ENCODE measurements around the gene LSAMP. TPM values are rescaled to one million over a fixed set of nuclear protein-coding genes. Genes with fewer than 3 reads are reported as not detected.
A peak's percentile ranks its signal among the peaks of the same experiment; 100 is the strongest.

The LSAMP gene
- total RNA-seq, 1 donor: 3.3 TPM

- DNase-seq (ENCODE audit: insufficient read length, low spot score, missing footprints): no peak
- Histone ChIP-seq H4K20me1 (ENCODE audit: insufficient read depth, low read length) (no peaks in the 10 kb centered on the region), H3K27me3 (ENCODE audit: insufficient read depth, low read length) (no peaks in the 10 kb centered on the region), H3K4me3 (ENCODE audit: insufficient read depth, low read length) (peak overlapping the region; percentile 49), H3K9me3 (ENCODE audit: low read depth, low read length) (no peaks in the 10 kb centered on the region), H3K27ac (ENCODE audit: low read depth, low read length) (no peak overlapping the region), H3K36me3 (ENCODE audit: insufficient read depth, low read length) (no peaks in the 10 kb centered on the region), H3K4me2 (ENCODE audit: insufficient read depth, low read length) (peak overlapping the region; percentile 74), H3K4me1 (ENCODE audit: insufficient read depth, low read length) (no peaks in the 10 kb centered on the region), H2AFZ (ENCODE audit: low read length) (peak overlapping the region; percentile 60), H3K79me2 (ENCODE audit: insufficient read depth, low read length) (no peaks in the 10 kb centered on the region)
- no peak for TF ChIP-seq CTCF (IDR thresholded peaks at IDR 0.05; ENCODE audit: extremely low read depth, low read depth, low read length)
These were observed 567.7 kb downstream of the LSAMP start for GRCh38 chr3:115877615-115877899.

GRCh38 chr3:115876876-115877614, 568.2 kb downstream of the LSAMP start:
- Histone ChIP-seq H3K27ac (ENCODE audit: low read depth, low read length) (no peak overlapping the region), H2AFZ (ENCODE audit: low read length) (peak overlapping the region; percentile 60), H3K27me3 (ENCODE audit: insufficient read depth, low read length) (no peaks in the 10 kb centered on the region), H3K9me3 (ENCODE audit: low read depth, low read length) (no peaks in the 10 kb centered on the region), H3K79me2 (ENCODE audit: insufficient read depth, low read length) (no peaks in the 10 kb centered on the region), H4K20me1 (ENCODE audit: insufficient read depth, low read length) (no peaks in the 10 kb centered on the region), H3K4me3 (ENCODE audit: insufficient read depth, low read length) (peak overlapping the region; percentile 49), H3K4me1 (ENCODE audit: insufficient read depth, low read length) (no peaks in the 10 kb centered on the region), H3K36me3 (ENCODE audit: insufficient read depth, low read length) (no peaks in the 10 kb centered on the region), H3K4me2 (ENCODE audit: insufficient read depth, low read length) (peak overlapping the region; percentile 74)
- DNase-seq (ENCODE audit: insufficient read length, low spot score, missing footprints): no peak
- TF ChIP-seq CTCF (IDR thresholded peaks at IDR 0.05; ENCODE audit: extremely low read depth, low read depth, low read length): no peak

- DNase-seq (ENCODE audit: insufficient read length, low spot score, missing footprints): no peak
- Histone ChIP-seq H3K36me3 (ENCODE audit: insufficient read depth, low read length) (no peaks in the 10 kb centered on the region), H3K4me2 (ENCODE audit: insufficient read depth, low read length) (no peak overlapping the region), H3K27me3 (ENCODE audit: insufficient read depth, low read length) (no peaks in the 10 kb centered on the region), H3K79me2 (ENCODE audit: insufficient read depth, low read length) (no peaks in the 10 kb centered on the region), H3K27ac (ENCODE audit: low read depth, low read length) (no peak overlapping the region), H3K9me3 (ENCODE audit: low read depth, low read length) (no peaks in the 10 kb centered on the region), H2AFZ (ENCODE audit: low read length) (no peak overlapping the region), H3K4me1 (ENCODE audit: insufficient read depth, low read length) (no peaks in the 10 kb centered on the region), H4K20me1 (ENCODE audit: insufficient read depth, low read length) (no peaks in the 10 kb centered on the region), H3K4me3 (ENCODE audit: insufficient read depth, low read length) (no peak overlapping the region)
- no peak for TF ChIP-seq CTCF (IDR thresholded peaks at IDR 0.05; ENCODE audit: extremely low read depth, low read depth, low read length)
These were observed 569.8 kb downstream of the LSAMP start for GRCh38 chr3:115875460-115875859.

GRCh38 chr3:115871735-115872134, 573.6 kb downstream of the LSAMP start:
- no peak for DNase-seq (ENCODE audit: insufficient read length, low spot score, missing footprints)
- no peaks in the 10 kb centered on the region for H3K79me2 ChIP-seq (ENCODE audit: insufficient read depth, low read length)
- H3K27me3 ChIP-seq (ENCODE audit: insufficient read depth, low read length): no peaks in the 10 kb centered on the region
- H4K20me1 ChIP-seq (ENCODE audit: insufficient read depth, low read length): no peaks in the 10 kb centered on the region
- H3K4me1 ChIP-seq (ENCODE audit: insufficient read depth, low read length): no peaks in the 10 kb centered on the region
- no peak overlapping the region for H3K4me2 ChIP-seq (ENCODE audit: insufficient read depth, low read length)
- no peak overlapping the region for H3K4me3 ChIP-seq (ENCODE audit: insufficient read depth, low read length)
- no peak overlapping the region for H2AFZ ChIP-seq (ENCODE audit: low read length)
- no peak for TF ChIP-seq CTCF (IDR thresholded peaks at IDR 0.05; ENCODE audit: extremely low read depth, low read depth, low read length)
- no peaks in the 10 kb centered on the region for H3K9me3 ChIP-seq (ENCODE audit: low read depth, low read length)
- no peaks in the 10 kb centered on the region for H3K36me3 ChIP-seq (ENCODE audit: insufficient read depth, low read length)
- no peak overlapping the region for H3K27ac ChIP-seq (ENCODE audit: low read depth, low read length)

Measured in osteoblast (primary cell).